Cerebellar nuclear complex (tissue), 1 donor: ENCODE data around the gene ATP6V0E1.

Experiments
- DNase-seq, 2 experiments: peaks; one replicate each; lab custom pipeline; 2025; lab: John Stamatoyannopoulos, UW

ATP6V0E1 gene

DNA sequence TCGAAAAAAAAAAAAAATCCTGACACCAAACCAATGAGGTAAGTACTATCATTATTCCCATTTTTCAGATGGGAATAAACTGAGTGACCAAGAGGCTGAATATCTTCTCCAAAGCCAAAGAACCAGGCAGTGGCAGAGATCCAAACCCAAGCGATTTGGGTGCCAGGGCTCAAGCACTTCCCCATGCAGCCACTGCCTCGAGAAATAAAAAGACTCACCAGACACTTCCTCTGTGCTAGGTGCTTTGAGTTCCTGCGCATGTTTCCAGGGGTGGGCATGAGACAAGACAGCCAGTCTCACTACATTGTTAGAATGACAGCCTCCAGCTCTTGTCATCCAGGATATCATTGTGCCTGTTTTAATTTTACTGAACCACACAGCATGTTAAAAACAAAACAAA lies 26.6 kb upstream of the ATP6V0E1 start:
- DNase-seq: no peak

DNA sequence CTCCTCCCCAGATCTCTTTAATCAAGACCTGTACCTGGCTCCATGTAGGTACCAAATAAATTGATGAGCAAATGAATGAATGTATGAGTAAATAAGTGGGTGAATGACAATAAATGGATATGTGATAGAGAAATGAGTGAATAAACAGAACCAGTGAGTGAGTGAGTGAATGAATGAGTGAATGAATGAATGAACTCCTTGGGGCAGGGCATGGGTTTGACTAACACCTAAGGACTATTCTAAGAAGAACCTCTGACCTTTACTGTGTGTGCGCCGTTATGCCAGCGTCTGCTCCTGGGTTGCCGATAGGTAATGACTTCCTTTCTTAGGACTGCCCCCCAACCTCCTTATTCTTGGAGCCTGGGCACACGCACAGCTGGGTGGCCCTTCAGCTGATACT lies 26.1 kb upstream of the ATP6V0E1 start:
- no peak for DNase-seq

DNA sequence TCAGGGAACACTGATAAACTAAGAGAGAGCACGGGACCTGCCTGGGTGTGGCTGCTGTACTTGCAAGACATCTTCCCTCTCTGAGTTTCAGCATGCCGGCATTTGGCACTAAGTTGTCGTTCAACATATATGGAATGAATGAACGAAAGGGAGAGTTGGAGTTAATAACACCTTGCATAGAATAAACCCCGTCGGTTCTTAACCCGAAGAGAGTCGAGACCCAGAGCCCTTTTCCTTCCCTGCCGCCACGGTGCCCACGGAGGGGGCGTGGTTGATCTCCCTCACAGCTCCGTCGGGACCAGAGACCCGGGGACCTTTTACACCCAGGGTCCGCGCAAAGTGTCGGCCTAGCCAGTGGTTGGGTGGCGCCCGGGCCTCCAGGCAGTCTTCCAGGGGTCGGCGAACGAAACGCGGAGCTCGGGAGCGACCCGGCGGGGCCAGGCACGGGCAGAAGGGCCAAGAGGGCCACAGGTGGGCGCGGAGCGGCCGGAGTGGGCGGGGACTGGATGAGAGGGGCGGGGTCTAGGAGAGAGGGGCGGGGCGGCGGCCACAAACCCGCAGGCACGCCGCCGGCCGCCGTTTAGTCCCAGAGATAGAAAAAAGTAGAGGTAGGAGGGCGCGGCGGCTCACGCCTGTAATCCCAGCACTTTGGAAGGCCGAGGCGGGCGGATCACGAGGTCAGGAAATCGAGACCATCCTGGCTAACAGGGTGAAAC lies 25.1 kb upstream of the ATP6V0E1 start:
- DNase-seq: no peak

DNA sequence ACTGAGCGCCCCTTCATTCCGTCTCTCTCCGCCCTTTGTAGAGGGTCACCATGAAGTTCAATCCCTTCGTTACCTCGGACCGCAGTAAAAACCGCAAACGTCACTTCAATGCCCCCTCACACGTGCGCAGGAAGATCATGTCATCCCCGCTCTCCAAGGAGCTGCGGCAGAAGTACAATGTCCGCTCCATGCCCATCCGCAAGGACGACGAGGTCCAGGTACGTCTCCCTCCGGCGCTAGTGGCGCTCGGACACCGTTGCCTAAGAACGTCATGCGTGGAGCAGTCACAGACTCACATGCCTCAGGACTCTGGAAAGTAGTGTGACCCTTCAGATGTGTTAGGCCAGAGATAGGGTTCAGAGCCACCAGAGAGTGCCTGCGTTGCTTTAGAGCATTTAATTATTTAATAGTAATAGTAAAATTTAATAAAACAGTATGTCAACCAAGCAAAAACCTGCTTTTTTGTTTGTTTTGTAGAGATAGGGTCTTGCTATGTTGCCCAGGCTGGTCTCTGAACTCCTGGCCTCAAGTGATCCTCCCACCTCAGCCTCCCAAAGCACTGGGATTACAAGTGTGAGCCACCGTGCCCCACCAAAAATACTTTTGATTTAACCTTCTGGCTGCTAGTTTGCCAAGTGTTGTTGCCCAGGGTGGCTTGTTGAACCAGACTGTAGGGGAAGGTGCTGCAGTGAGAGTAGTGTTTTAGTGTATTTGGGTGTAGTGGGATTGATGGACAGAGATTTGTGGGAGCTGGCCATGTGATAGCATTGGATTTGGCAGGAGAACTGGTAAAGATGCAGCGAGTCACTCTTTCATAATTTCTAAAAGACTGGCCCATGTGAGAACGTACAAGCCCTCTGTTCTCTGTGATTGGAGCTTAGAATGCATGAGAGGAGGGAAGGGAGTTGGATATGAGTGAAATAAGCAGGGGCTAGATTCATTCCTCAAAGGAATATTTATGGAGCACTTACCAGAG lies 23.5 kb upstream of the ATP6V0E1 start:
- no peak for DNase-seq

DNA sequence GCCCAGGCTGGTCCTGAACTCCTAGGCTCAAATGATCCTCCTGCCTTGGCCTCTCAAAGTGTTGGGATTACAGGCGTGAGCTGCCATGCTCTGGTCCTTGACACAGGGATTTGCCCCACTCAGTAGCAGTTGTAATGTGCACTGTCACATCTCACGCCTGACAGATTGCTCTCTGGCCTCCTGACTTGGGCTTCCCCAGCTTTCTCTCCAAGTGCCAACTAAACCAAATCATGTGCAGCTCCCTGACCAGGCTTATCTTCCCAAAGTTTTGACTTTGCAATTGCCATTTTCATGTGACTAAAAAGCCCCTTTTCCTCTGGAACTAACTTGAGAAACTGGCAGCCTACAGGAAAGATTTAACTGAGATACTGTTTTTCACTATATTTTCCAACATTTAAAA lies 13.7 kb upstream of the ATP6V0E1 start:
- DNase-seq: no peak

DNA sequence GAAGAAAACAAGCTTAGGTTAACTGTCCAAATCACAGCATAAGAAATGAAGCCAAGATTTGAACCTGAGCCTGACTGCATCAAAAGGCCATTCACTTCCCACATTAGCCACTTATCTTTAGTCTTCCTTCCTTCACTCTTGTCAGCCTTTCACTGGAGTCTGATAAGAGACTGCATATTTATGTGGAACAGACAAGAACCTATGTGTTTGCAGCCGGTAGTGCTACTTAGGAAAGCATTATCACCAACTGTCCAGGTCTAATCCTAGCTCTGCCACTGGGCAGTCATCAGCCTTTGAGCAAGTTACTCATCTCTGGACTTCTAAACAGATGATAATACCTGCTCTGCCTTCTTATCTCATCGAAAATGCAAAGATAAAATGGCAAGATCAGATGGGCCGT lies 12.1 kb upstream of the ATP6V0E1 start:
- no peak for DNase-seq

DNA sequence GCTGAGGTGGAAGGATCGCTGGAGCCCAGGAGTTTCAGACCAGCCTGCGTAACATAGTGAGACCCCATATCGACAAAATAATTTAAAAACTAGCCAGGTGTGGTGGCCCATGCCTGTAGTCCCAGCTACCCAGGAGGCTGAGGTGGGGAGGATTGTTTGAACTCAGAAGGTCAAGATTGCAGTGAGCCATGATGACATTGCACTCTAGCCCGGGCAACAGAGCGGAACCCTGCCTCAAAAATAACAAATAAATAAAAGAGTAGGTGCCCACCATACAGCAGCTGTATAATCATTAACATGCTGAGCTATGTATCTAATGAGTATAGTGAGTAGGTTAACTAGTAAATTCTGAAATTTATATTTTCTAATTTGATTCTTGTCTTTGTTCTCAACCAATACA lies 11.0 kb upstream of the ATP6V0E1 start:
- no peak for DNase-seq

DNA sequence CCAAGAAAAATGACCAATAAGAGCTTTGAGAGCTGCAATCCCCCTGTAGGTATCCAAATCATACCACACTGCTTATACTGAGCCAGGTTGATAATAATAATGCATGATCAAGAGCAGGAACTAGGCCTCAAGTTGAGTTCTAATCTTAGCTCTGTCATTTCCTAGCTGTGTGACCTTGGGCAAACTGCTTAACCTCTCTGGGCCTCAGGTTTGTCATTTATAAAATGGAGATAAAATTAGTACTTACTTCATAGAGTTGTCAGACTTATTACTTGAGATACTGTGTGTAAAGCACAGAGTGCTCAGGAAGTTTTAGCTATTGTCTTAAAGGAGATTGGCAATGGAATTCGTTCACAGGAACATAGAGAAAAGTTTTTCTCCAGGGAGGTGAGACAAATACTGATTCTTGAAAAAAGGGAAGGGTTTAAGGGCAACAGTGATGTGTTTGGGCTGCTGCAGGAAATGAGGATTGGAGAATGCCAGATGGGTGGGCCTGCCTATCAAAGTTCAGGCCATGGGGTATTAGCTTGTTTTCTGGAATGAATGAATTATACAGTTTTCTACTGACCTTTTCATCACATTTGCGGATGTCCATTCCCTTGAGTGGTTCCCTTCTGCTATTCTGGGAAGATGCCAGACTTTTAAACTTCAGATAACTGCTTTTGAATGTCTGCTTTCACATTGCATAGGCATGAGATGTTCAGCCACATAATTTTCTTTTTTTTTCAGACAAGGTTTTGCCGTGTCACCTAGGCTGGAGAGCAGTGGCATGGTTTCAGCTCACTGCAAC lies 10.2 kb upstream of the ATP6V0E1 start:
- no peak for DNase-seq

DNA sequence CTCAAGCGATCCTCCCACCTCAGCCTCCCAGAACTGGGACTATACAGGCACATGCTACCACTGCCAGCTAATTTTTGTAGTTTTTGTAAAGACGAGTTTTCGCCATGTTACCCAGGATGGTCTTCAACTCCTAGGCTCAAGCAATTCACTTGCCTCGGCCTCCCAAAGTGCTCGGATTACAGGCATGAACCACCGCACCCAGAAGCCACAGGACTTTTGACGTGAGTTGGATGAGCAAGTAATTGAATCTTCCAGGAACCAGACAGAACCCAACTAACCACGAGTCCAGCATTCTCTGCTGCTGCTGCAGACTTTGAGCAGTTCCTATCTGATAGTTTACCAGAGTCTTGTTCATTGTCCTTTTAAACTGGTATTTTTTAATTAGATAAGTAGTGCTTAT lies 9.6 kb upstream of the ATP6V0E1 start:
- DNase-seq: no peak

DNA sequence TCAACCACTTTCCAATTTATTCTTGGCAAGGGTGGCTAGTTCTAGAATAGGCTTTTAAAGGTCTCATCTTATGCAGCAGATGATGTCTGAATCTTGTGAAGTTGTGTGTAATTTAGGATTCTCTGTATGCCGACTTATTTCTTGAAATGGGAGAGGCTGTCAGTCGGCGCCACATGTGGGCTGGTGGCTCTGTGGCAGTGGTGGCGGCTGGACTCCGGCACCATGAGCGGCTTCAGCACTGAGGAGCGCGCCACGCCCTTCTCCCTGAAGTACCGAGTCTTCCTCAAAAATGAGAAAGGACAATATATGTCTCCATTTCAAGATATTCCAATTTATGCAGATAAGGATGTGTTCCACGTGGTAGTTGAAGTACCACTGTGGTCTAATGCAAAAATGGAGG lies 8.3 kb upstream of the ATP6V0E1 start:
- DNase-seq: no peak

DNA sequence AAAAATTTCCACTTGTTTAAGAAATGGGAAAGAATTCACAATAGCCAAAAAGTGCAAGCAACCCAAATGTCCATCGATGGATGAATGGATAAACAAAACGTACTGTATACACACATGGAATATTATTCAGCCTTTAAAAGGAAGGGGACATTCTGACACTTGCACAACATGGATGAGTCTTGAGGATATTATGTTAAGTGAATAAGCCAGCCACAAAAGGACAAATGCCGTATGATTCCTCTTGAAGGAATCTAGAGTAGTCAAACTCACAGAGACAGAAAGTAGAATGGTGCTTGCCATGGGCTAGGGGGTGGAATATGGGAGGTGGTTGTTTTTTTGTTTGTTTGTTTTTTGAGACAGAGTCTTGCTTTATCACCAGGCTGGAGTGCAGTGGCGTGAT lies 3.8 kb upstream of the ATP6V0E1 start:
- DNase-seq: no peak

DNA sequence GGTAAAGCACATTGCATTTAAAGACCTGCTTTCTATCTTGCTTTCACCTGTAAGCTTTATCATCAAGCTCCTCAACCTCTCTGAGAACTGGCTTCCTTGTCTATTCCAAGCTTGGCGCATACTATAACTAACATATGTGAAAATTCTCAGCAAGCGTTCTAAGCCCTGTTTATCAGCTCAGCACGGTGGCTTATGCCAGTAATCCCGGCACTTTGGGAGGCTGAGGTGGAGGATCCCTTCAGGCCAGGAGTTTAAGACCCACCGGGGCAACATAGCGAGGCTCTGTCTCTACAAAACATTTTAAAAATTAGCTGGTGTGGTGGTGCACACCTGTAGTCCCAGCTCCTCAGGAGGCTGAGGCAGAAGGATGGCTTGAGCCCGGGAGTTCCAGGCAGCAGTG lies 1.6 kb upstream of the ATP6V0E1 start:
- DNase-seq: no peak

DNA sequence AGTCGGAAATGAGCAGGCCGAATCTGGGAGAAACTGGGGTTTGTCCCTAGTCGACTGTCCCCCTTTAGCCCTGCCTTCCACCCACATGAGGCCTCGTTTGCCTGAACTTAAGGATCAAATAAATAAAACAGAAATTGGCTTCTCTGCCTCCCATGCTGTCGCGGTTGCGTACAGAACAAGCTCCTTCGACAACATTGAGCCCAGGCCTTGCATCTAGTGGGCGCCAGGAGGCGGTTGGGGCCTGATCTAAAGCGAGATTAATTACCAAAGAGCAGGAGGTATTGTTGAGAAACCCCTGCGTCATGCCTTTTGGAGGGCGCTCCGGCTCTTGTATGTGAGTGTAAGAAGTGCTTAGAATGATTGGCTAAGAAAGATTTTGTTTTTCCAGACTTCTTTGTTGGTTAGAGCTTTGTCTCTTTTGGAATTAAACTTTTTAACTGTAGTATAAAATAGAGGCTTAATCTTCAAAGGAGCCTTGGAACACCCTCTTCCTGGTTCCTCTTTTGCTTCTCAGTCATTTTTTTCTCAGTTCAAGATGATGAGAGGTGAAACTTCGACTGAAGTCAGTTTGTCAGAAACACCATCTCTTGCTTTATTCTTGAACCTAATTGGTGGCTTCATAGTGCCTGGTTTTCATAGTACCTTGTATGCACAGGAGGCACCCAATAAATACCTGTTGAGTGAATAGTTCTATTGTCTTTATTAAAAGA lies 828 bp downstream of the ATP6V0E1 start:
- DNase-seq: no peak

DNA sequence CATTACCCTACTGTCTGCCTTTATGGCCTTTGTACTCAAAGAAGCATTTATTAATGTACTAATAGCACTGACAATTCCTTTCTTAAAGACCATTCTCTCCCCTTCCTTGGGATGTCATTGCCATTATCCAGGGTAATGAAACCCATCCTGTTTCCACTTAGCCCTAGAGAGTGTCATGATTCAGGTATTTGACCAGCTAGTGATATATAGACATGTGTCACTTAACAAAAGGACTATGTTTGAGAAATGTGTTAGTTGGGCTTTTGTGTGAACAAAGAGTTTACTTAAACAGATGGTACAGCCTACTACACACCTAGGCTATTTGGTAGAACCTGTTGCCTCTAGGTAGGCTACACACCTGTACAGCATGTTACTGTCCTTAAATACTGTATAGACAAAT lies 2.0 kb downstream of the ATP6V0E1 start:
- no peak for DNase-seq

DNA sequence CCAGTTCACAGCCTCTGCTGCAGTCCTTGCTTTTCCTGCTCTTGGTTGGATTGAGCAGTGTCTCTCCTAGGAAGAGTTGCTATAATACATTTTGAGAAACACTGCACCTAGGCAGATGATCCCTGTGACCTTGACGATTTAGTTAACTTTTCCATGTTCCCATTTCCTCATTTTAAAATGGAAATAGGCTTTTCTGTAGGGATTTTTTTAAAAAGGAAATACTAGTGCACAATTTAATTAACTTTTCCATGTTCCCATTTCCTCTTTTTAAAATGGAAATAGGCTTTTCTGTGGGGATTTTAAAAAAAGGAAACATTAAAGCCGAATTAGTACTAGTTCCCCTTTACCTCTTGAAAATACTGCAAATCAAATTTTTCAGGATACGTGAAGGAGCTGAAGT lies 4.7 kb downstream of the ATP6V0E1 start:
- DNase-seq: no peak

DNA sequence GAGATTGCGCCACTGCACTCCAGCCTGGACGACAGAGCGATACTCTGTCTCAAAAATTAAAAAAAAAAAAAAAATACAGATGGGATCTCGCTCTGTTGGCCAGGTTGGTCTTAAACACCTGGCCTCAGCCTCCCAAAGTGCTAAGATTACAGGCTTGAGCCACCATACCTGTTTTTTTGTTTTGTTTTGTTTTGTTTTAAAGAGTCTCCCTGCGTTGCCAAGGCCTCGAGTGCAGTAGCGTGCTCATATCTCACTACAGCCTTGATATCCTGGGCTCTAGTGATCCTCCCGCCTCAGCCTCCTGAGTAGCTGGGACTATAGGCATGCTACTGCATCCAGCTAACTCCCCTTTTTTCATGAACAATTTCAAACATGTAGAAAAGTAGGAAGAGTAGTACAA lies 7.2 kb downstream of the ATP6V0E1 start:
- DNase-seq: no peak

DNA sequence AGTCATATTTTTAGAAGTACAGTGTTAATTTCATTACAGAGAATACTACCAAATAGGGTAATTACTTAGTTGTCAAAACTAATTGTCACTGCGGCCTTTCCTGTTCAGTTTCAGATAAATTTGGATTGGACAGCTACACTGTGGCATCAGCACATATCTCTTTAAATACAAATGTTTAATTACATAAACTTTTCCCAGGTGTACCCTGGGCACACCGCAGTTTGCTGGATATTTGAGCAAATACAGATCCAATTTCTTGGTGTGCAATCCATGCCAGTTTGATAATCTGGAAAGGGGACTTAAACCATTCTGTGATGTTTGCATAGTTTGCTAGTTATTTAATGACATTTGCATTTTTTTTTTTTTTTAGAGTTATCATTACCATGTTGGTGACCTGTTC lies 10.8 kb downstream of the ATP6V0E1 start:
- DNase-seq: no peak

DNA sequence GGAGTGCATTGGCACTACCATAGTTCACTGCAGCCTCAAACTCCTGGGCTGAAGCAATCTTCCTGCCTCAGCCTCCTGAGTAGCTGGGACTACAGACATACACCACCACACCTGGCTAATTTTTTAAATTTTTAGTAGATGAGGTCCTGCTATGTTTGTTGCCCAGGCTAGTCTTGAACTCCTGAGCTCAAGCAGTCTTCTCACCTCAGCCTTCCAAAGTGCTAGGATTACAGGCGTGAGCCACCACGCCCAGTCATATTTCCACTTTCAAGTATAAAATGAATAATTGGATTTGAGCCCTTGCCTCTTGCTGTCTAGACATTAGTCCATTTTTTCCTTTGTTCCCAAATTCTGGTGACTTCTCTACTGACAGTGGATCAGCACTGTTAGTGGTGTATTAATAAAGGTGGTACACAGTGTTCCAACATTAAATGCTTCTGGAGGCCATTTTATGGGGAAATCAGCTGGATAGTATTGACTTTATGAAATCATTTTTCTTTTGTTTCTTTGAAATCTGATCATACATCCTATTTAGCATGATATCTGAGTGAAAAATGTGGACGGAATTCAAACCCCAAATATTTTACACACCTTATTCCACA lies 15.9 kb downstream of the ATP6V0E1 start:
- no peak for DNase-seq

DNA sequence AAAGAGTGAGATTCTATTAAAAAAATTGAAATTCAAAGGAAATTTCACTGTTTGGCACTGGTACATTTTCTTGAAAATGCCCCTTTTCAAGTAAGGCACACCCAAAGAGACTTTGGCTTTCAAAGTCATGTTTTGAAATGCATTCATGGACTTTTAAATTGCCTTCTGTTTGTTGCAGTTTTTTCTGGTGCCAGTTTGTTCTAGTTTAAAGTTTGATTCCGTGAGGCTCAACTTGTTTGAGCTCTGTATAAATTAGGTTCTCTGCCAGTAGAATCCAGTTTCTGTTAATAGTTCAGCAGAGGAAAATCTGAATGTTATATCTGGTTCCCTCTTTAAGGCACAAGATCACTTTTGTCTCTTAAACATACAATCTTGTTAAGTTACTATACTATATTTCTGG lies 16.4 kb downstream of the ATP6V0E1 start:
- DNase-seq: no peak

DNA sequence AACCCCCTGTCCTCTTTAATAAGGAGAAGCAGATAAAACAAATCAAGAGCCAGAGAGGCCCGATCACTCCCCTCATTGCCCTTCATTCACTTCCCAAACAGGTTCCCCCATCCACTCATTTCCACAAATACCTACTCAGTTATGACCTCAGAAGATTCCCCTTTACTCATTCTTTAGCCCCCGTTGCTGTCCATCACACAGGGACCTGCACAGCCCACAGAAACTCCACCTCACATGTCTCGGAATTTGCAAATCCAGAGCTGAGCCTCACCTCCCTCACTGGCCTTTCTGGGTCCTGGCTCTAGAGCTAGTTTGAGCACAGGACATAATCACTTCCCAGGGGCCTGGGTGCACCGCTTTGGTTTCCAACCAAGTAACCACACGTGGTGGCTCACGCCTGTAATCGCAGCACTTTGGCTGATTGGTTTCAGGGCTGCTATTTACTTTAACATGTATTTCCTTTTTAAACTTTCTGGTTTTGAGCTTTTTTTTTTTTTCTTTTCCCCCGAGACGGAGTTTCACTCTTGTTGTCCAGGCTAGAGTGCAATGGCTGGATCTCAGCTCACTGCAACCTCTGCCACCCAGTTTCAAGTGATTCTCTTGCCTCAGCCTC lies 17.8 kb downstream of the ATP6V0E1 start:
- DNase-seq: no peak

DNA sequence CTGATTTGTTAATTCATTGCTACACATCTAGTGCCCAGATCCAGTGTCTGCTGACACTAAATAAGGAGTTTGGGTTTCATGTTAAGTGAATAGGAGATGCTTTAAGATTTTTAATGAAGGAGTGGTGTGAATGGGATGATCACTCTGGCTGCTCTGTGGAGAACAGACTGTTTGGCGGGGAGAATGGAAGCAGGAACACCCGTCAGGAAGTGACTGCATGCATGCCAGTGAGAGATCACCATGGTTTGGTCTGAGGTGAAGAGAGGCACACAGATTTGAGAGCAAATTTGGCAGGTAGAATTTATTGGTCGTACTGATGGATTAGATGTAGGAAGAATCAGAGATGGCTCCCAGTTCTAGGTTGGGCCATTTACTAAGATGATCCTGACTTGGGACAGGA lies 19.8 kb downstream of the ATP6V0E1 start:
- no peak for DNase-seq
